Endothelial cell of umbilical vein (primary cell): ENCODE data around the gene GMPR2. TPM values are rescaled to one million over a fixed set of nuclear protein-coding genes. Genes with fewer than 3 reads are reported as not detected.

Experiments
- BruUV-seq: library from RNA; stranded (reverse); fragments of 400-500 nt; replicated peaks from 2 replicates; lab custom pipeline; 2021; lab: Mats Ljungman, UMichigan
- CTCF ChIA-PET: fragments of 300-600, 350-600 bp; sonication (Branson Sonifier 250); formaldehyde crosslinking; loops from one replicate; lab custom pipeline; 2021; ENCODE audit warnings: antibody characterized with exemption, inconsistent platforms; lab: Charles Lee
- POLR2A ChIA-PET: fragments of 300-600, 350-600 bp; sonication (Branson Sonifier 250); formaldehyde crosslinking; loops from one replicate; lab custom pipeline; 2021; ENCODE audit warnings: antibody characterized with exemption, inconsistent platforms; lab: Charles Lee
- DNase-seq: peaks from one replicate; pipeline ENCODE4 v3.0.0-alpha.2; 2011; ENCODE audit warnings: low read depth, low spot score
- FAIRE-seq: peaks from 2 replicates; lab custom pipeline; 2011; peaks lifted over from hg19 to GRCh38; lab: Jason Lieb, UNC
- H2AFZ ChIP-seq: 2 replicates; pipeline ENCODE4 v1.6.0; 2012; ENCODE audit warnings: low read depth, low read length, control low read depth, inconsistent platforms
- H3K27ac ChIP-seq: 2 replicates; pipeline ENCODE4 v1.5.1; 2011; ENCODE audit warnings: low read depth, mild to moderate bottlenecking, control low read depth, low read length, moderate library complexity; ENCODE audit not compliant: insufficient read depth
- H3K27me3 ChIP-seq, 2 experiments: 2 replicates each; pipeline versions ENCODE4 v1.6.0 to v1.6.1; 2011; ENCODE audit warnings: low read length in 2 of 2, mixed read lengths in 1 of 2; ENCODE audit not compliant: control insufficient read depth in 2 of 2, insufficient read depth in 2 of 2
- H3K36me3 ChIP-seq, 2 experiments: 2 replicates in 1 of 2; 3 replicates in 1 of 2; pipeline ENCODE4 v1.5.1; 2011; ENCODE audit warnings: low read length in 2 of 2, mild to moderate bottlenecking in 1 of 2, moderate library complexity in 1 of 2; ENCODE audit not compliant: control insufficient read depth in 2 of 2, insufficient read depth in 2 of 2; ENCODE audit errors: extremely low read depth in 1 of 2
- H3K4me1 ChIP-seq: 3 replicates; pipeline ENCODE4 v1.5.1; 2011; ENCODE audit warnings: mild to moderate bottlenecking, low read length; ENCODE audit not compliant: control insufficient read depth, insufficient read depth; ENCODE audit errors: extremely low read depth
- H3K4me2 ChIP-seq: 2 replicates; pipeline ENCODE4 v1.6.1; 2011; ENCODE audit warnings: low read length, control low read depth, mixed read lengths; ENCODE audit not compliant: insufficient read depth
- H3K4me3 ChIP-seq, 3 experiments: fragments of 200-600 bp in 1 of 3; sonication (generic), shearing (Covaris generic) in 1 of 3; replicated peaks in 1 of 3; 2 replicates each; pipeline ENCODE4 v1.5.1; 2011 to 2016; ENCODE audit warnings: control low read depth in 3 of 3, low read length in 3 of 3, mild to moderate bottlenecking in 2 of 3, inconsistent platforms in 1 of 3, low read depth in 1 of 3, moderate library complexity in 1 of 3; ENCODE audit not compliant: insufficient read depth in 1 of 3
- H3K79me2 ChIP-seq: 2 replicates; pipeline ENCODE4 v1.6.0; 2012; ENCODE audit warnings: low read length, inconsistent platforms; ENCODE audit not compliant: control insufficient read depth, insufficient read depth
- H3K9ac ChIP-seq: replicated peaks from 2 replicates; pipeline ENCODE3; 2011; ENCODE audit warnings: low read length, control low read depth; ENCODE audit not compliant: insufficient read depth; ENCODE audit errors: extremely low read depth
- H3K9me1 ChIP-seq: replicated peaks from 3 replicates; pipeline ENCODE4 v1.6.0; 2011; ENCODE audit warnings: mild to moderate bottlenecking, low read length; ENCODE audit not compliant: control insufficient read depth, insufficient read depth; ENCODE audit errors: extremely low read depth
- H3K9me3 ChIP-seq: replicated peaks from 2 replicates; pipeline ENCODE4 v1.5.1; 2012; ENCODE audit warnings: low read length, inconsistent platforms; ENCODE audit not compliant: control insufficient read depth, insufficient read depth
- H4K20me1 ChIP-seq: replicated peaks from 2 replicates; pipeline ENCODE3; 2011; ENCODE audit warnings: mild to moderate bottlenecking, low read length; ENCODE audit not compliant: control insufficient read depth, insufficient read depth; ENCODE audit errors: extremely low read depth
- CTCF ChIP-seq, 2 donors: IDR thresholded peaks; 1 replicate in 1 of 2; 2 replicates in 1 of 2; pipeline ENCODE4 v1.5.1; 2011; ENCODE audit warnings: low read length in 2 of 2, mild to moderate bottlenecking in 2 of 2, moderate library complexity in 2 of 2, control low read depth in 1 of 2, inconsistent platforms in 1 of 2, low read depth in 1 of 2; ENCODE audit not compliant: insufficient read depth in 1 of 2; ENCODE audit errors: extremely low read depth in 1 of 2
- JUN ChIP-seq: IDR thresholded peaks from 2 replicates; pipeline ENCODE4 v1.6.1; 2011; ENCODE audit warnings: borderline replicate concordance, low read depth; ENCODE audit not compliant: insufficient read length, insufficient read depth
- MAX ChIP-seq: IDR thresholded peaks from 2 replicates; pipeline ENCODE4 v1.6.1; 2011; ENCODE audit not compliant: insufficient read depth, insufficient read length
- MYC ChIP-seq: IDR thresholded peaks from one replicate; pipeline ENCODE4 v1.6.1; 2011; ENCODE audit warnings: mild to moderate bottlenecking, low read depth, low read length
- POLR2AphosphoS5 ChIP-seq: IDR thresholded peaks from 2 replicates; pipeline ENCODE4 v1.6.1; 2012; ENCODE audit warnings: low read depth, mild to moderate bottlenecking, control low read depth, low read length, moderate library complexity; ENCODE audit not compliant: insufficient read depth
- dilution Hi-C: fragments of 300-500 bp; cut with MboI; formaldehyde crosslinking; loops from one replicate; pipeline ENCODE4 v1.15.0; 2019; ENCODE audit warnings: low sequenced_read_pairs; ENCODE audit not compliant: extremely low pct_ligation_motif_present
- intact Hi-C: fragments of 100-400 bp; cut with micrococcal nuclease; formaldehyde crosslinking; loops from one replicate; pipeline ENCODE4 v1.10.0; 2022
- polyA plus RNA-seq, 4 experiments: library from polyadenylated mRNA; depleted of rRNA in 3 of 4; stranded (reverse) in 3 of 4; unstranded in 1 of 4; fragments of >200 nt; gene quantifications; 2 replicates each; pipeline versions ENCODE4 v1.2.1 to v1.2.3, GENCODE V29; 2011 to 2012; ENCODE audit warnings: missing spikeins in 1 of 4
- total RNA-seq: library from RNA; stranded (reverse); gene quantifications from 2 replicates; pipeline ENCODE4 v1.2.3, GENCODE V29; 2021

GMPR2 gene
- total and polyA plus RNA-seq, 2 donors (not counting 3 experiments of a cell fraction or from before 2014, with no cell fraction given), result 58.1 to 61.8 TPM

GRCh38 chr14:24238123-24238522, 5.4 kb downstream of the GMPR2 start:
- H3K36me3 ChIP-seq, result peaks cover 8 to 33% of the 10 kb centered on the region in 2 experiments
- H3K27ac ChIP-seq, result no peak overlapping the region
- TF ChIP-seq MYC (no peak), CTCF (IDR thresholded peaks at IDR 0.05; ENCODE audit: extremely low read depth in 1 of 2, insufficient read depth in 1 of 2, low read depth in 1 of 2, low read length in 2 of 2) (no peak), JUN (no peak), POLR2AphosphoS5 (no peak), MAX (no peak)
- ChIA-PET POLR2A (interaction anchor here (0.6 to 0.9 kb wide), 2 partner anchors 10 to 1043 kb away, joined by 3 to 4 read pairs; no protein-coding TSS in a partner anchor), CTCF (interaction anchor here (1.0 to 4.2 kb wide), 4 partner anchors 11 to 95 kb away, joined by 3 to 20 read pairs (median 10); partner anchors contain the start of gene MDP1)
- dilution Hi-C loops (no loop called here), intact Hi-C loops (no loop called here)
- H3K9ac ChIP-seq, result no peak overlapping the region
- no peaks in the 10 kb centered on the region for H3K9me1 ChIP-seq
- no peak for FAIRE-seq
- H2AFZ ChIP-seq, result no peak overlapping the region
- no peaks in the 10 kb centered on the region for H3K27me3 ChIP-seq
- H3K4me3 ChIP-seq, result no peak overlapping the region
- no peak for DNase-seq
- H3K4me1 ChIP-seq, result peaks cover 40% of the 10 kb centered on the region
- H4K20me1 ChIP-seq, result no peaks in the 10 kb centered on the region
- H3K4me2 ChIP-seq, result no peak overlapping the region
- BruUV-seq, result no TSS peak
- H3K9me3 ChIP-seq, result no peaks in the 10 kb centered on the region
- peaks cover 34% of the 10 kb centered on the region for H3K79me2 ChIP-seq
